Fibroblast of skin of right biceps (primary cell): ENCODE measurements around the gene SUPT20H.
"Not testable (repeated sequence)": the region's sequence is repeated elsewhere in the genome, so short reads cannot be mapped to it uniquely, and the experiment has no call there.

ENCODE experiments used
- DNase-seq: peaks from one replicate; pipeline ENCODE4 v3.0.0-alpha.2; 2013

SUPT20H gene

GRCh38 chr13:37068962-37069361 is 9.5 kb upstream of the SUPT20H start:
- peak; percentile 10 for DNase-seq

- DNase-seq, result no peak
Observed at GRCh38 chr13:37067874-37068273, 8.4 kb upstream of the SUPT20H start.

DNA sequence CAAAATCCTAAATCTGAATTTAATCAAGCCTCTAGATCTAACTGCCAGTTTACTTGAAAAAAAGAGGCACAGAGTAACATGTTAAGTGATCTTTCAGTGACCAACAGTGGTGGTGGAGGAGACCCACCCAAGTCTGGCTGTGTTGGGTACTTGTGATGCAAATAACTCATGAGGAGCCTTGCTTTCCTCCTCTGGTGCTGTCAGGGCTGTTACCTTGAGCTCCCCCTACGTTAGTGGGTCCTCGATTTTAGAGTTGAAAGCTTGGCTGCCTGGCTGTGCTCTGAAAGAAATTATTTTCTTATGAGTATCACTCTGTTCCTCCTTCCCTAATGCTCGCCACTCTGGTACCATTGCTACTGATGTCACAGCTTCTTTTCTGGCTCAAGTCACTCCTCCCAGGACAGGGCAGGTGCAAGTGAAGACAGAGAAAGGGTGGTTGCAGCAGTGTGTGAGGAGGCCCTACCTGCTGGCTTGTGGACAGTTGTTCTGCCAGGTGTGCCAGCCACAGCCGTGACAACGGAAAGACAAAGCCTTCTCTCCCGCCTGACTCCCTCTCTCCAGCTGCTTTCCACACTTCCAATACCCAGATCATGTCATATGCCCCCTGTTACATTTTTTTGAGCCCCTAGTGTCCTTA is 6.5 kb upstream of the SUPT20H start:
- DNase-seq, result no peak

DNA sequence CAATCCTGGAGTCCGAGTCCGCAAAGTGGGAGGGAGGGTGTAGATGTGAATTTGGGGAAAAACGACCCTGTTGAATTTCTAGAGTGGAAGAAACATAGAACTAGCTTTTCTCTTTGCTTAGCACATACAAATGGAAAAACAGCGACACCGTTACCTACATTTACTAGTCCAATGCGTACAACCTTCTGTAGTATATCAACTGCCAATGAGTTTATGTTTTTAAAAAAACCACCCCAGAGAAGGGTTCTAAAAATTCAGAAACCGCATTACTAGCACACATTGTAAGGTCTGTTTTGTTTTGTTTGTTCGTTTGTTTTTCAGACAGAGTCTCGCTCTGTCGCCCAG is 332 bp upstream of the SUPT20H start:
- no peak for DNase-seq

- DNase-seq, result not testable (repeated sequence)
Observed at GRCh38 chr13:37056228-37056627, 3.3 kb downstream of the SUPT20H start.

- DNase-seq, result not testable (repeated sequence)
Observed at GRCh38 chr13:37053111-37053510, 6.4 kb downstream of the SUPT20H start.

DNA sequence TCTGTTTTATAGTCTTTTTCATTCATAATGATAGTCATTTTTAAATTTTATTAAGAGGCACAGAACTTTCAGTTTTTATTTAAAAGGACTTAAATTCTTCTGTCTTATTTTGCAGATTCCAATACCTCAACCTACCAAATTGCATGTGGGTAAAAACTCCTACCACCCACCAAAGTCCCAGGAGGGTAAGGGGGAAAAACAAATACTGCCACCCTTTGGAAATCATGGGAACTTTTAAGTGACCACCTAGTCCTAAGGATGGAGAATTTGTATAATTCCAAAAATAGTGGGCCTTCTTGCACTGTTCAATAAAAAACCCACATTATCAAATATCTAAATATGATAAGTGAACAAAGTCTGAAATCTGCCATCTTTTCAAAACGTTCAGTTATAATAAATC is 9.7 kb downstream of the SUPT20H start:
- no peak for DNase-seq

DNA sequence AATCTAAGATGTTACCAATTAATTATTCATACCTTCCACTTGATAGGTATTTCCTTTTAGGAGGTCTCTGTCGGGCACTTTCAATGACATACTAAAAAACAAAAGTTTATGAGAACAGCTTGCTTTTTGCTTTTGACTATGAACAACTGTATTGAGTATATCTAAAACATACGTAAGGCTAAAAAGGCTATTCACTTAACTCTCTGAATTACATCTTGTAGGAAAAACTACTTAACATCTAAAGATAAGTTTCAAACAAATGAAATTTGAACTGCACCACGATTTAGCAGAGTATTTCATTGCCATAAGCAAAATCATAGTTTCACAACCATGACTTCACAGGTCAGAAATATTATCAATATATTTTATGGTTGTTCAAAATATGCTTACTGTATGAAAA is 11.6 kb downstream of the SUPT20H start:
- DNase-seq, result no peak

DNA sequence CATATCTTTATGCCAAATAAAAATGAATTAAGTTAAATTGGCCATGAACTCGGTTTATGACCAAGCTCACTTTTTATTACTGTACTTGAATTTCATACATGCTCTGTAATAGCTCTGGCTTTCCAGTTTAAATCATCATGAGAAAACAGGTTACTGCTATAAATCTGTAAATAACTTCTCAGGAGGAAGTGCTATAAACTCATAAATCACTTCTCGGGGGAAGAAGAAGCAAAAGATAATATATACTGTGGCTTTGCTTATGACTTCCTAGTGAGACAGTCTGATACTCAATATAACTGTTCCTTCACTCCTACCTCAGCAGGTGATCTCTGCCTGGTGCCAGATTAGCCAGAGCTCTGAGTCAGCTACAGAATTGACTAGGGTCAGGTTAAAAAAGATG is 12.5 kb downstream of the SUPT20H start:
- no peak for DNase-seq

DNA sequence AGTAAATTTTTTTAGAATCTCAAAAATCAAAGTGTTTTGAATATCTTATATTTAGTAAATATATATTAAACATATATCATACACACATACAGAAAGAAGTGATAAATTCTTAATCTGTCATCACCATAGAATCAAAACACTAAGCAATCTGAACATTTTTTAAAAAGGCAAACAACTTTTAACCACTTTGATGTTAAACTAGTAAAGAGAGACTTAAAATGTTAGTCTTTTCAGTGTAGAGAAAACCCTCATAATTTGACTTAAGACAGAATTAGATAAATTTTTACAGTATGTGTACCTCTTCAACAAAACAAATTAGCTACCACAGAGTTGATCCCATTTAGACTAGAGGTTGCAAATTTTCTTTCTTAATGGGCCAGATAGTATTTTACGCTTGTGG is 13.4 kb downstream of the SUPT20H start:
- no peak for DNase-seq

DNA sequence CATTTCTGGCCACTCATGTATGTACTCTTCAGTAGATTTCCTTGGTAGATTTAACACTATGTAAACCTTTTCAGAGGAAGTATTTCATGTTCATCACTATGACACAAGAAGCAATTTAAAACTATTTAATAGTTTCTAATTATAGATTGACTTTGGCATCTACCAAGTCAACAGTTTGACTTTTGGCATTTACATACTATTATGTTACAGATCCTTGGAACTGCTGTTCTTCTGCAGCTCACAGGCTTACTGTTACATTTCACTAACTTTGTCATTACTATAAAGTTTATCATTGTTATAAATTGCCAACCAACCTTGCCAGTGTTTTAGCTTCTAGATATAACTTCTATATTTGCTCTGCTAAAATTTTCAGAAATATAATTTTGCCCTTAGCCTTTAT is 18.7 kb downstream of the SUPT20H start:
- no peak for DNase-seq

DNA sequence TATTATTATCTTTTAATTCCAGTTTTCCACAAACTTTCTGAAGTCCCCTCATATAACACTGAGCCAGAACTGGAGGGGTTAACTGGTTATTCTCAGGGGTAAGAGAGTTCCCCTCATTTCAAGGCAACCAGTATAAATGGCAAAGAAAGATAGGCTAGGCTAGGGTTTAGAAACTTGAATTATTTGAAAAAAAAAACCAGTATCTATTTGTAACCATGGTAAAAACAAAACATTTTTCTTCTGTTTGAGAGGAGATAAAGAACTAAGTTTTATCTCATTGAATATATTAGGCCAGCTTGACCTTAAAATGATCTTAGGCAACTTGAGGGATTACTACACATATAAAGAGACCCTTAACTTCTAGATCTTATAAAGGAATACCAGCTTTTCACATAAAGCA is 19.6 kb downstream of the SUPT20H start:
- DNase-seq, result no peak

DNA sequence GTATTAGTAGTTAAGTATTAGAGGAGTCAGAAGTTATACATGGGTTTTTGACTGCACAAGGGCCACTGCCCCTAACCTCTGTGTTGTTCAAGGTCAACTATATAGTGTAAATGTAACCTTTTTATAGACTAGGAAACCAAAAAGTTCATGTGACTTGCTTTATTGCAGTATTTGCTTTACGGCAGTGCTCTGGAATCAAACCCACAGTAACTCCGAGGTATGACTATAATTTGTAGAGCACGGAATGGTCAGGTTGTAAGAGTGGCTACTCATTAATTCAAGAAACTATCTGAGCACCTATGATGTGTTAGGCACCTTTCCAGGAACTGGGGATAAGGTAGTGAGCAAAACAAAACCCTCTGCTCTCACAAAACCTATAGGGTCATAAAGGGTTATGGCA is 22.2 kb downstream of the SUPT20H start:
- no peak for DNase-seq

DNA sequence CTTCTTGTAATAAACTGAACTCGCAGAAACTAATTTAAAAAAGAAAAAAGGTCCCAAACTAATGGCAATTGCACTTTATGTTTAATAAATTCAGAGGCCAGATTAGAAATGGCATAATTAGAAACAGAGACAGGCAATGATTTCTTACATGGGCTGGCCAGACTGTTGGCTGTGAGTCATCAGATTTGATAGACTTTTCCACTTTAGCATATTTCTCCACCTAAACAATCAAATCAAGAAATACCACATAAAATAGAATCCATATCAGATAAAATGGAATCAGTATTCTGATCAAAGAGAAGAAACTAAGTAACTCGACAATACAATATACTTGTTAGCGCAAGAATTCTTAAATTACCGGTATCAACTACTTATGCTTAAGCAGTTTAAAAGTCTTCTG is 29.9 kb downstream of the SUPT20H start:
- DNase-seq, result peak; percentile 44

DNA sequence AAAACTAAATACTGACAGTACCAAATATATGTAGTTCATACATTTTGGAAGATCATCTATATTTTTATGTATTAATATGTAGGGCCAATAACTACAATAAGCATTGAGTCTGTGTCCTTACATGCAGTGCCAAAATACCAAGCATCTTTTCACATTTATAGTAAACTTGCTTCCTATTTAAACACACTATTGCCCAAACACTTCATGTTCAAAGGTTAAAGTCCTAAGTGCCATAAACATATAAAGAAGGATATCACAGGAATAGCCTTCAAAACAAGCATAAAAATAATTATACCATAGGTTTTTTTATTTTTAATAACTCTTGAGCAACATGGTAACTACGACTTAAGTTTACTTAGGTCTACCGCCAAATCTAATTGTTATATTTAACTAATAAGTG is 31.8 kb downstream of the SUPT20H start:
- no peak for DNase-seq

GRCh38 chr13:37026771-37027170 is 32.7 kb downstream of the SUPT20H start:
- no peak for DNase-seq

DNA sequence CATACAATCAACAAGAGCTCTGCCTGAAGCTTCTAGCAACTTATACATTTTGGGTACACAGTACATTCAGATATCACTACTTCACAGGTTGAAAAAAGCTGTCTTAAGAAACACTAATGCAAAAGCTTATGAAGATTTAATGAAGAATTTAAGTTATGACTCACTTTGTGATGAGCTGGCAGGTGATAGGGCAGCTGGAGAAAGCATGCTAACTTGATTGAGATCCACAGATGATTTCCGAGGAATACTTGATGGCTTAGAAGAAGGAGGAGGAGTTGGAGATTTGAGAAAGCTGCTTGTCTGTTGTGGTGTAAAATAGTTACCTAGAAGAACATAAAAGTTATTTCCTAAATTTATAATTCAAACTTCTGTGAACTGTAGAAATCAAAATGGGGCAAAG is 35.6 kb downstream of the SUPT20H start:
- peak; percentile 39 for DNase-seq

DNA sequence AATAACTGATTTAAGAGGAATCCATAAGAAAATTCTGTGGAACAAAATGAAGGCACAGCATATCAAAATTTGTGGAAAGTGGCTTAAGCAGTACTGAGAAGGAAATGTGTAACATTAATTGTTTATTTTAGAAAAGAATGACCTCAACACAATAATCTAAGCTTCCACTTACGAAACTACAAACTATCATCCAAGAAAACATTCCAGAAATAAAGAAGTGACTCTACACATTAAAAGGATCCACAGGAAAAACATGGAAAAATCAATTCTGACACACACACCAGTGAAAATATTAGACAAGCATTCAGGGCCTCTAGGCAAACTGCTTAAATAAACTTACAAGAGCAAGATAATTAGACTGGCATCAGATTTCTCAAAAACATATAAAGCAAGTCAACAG is 44.9 kb downstream of the SUPT20H start:
- no peak for DNase-seq

GRCh38 chr13:37011788-37012187 is 47.7 kb downstream of the SUPT20H start:
- DNase-seq, result no peak

DNA sequence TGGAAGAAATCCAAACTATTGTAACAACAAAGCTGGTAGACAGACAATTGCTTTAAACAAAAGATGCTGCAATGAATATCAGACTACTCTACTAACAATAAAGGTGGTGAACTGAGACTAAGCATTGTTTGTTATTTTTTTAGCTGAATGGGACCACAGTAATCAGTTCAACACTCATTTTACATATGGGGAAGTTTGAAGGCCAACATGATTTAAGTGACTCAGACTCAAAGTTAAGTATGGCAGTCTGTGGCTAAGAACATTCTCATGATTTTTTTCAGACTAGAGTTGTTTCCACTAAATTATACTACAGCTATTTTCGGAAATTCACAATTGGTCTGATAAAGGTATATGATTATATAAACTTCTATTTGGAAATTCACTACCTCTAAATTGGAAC is 48.5 kb downstream of the SUPT20H start:
- no peak for DNase-seq

DNA sequence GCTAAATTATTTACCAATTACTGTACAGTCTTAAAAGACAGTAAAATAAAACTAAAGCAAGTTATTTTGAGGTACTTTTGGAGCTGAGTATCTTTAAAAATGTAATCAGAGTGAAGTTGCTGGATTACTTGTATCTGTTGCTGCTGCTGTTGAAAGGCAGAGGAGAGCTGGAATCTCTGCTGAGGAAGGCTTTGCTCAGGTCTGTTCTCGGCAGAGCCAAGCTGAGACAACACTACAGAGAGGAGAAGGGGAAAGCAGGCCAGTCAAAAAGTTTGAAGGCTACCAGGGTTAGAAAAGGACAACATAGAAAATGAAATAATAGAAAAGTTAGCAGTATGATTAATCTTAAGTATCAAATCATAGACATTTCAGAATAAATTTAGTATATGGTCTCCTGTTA is 49.1 kb downstream of the SUPT20H start:
- DNase-seq, result no peak

DNA sequence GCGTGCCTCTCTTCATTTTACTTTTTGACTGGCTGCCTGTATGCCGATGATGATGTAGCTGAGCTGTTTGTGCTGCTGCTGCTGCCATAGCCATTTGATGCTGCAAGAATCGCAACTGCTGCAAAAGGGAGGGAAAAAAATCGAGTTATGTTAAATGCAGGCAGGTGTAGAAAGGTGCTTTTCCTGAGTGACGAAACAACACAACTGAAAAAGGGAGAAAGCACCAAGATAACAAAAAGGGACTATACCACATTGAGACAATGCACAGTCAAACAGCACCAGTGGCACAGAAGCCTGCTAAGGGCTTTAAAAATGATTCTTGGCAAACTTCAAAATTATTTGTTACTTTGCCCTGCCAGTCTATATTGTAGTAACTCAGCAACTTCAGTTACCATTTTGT is 49.8 kb downstream of the SUPT20H start:
- no peak for DNase-seq

DNA sequence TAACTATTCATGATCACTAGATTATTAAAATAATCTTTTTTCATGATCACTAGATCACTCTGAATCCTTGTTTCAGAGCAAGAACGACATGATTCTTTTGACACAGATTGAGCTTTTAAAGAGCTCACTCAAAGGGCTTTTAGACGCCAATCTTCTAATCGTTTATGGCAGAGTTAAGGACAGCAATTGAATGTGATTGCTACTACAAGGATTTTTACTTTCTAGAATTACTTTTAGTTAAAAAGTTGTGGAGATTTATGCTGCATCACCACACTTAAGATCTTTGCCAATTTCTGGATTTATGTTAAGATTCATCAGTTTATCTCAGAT is 57.6 kb downstream of the SUPT20H start:
- no peak for DNase-seq

DNA sequence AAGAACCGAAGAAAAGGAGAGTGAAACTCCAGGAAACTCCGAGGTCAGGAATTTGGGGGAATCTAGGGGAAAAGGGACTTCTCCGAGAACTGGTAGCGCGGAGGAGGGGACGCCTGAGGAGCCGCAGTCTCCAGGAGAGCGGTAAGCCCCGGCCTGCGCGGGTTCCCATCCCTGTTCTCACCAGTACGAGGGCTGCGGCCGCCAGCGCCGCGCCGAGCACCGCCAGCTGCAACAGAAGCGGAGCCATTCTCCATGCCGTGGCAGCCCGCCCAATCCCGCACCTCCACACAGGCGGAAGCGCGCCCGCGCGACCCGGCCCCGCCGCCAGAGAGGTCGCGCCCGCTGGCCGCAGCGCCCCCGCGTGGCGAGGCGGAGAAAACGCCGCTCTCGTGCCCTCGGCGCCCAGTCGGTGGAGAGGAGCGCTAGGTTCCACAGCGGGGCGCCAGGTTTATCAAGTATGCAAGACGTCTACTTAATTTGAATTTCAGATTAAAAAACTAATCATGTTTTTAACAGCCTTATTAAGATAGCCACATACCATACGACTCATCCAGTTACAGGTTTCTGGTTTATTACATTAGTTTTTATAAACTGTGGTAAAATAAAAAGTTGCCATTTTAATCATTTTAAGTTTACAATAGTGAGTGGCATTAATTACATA is 60.3 kb downstream of the SUPT20H start, which contains the start of gene ALG5:
TSS of gene ALG5 (minus strand) at position 287 of the 661 bp plus-strand sequence. CDS start at position 247, 40 bp downstream.
- DNase-seq, result peak; percentile 91

GRCh38 chr13:36998624-36999041 is 60.9 kb downstream of the SUPT20H start:
- DNase-seq, result no peak
